ENCODE data around the gene CITED1. TPM values are rescaled to one million over a fixed set of nuclear protein-coding genes. Genes with fewer than 3 reads are reported as not detected.

The CITED1 gene
- not detected in 2 replicates for total RNA-seq

GRCh38 chrX:72305286-72306084 is at the start of gene CITED1:
CITED1 (minus strand) TSS chrX:72305914; CDS start chrX:72302869, 3,045 bp downstream.

Other genes with a start within 250 kb of the CITED1 start
- 1.4 and 2.6 TPM in 2 replicates for gene RTL5, start 174.0 kb downstream of the CITED1 start, total RNA-seq
- 6.7 and 6.9 TPM in 2 replicates for gene PIN4, start 124.2 kb downstream of the CITED1 start, total RNA-seq
- gene ERCC6L, start 66.9 kb downstream of the CITED1 start, total RNA-seq, result 1.4 and 4.7 TPM in 2 replicates
- gene RPS4X, start 28.7 kb downstream of the CITED1 start, total RNA-seq, result 888 and 1,611 TPM in 2 replicates